CMK (cell line): ENCODE data around the gene ABCC10.
"Not testable (repeated sequence)": the region's sequence is repeated elsewhere in the genome, so short reads cannot be mapped to it uniquely, and the experiment has no call there.

Experiments
- DNase-seq: peaks from one replicate; pipeline ENCODE4 v3.0.0-alpha.2; 2010; ENCODE audit warnings: low read depth

ABCC10 gene

DNA sequence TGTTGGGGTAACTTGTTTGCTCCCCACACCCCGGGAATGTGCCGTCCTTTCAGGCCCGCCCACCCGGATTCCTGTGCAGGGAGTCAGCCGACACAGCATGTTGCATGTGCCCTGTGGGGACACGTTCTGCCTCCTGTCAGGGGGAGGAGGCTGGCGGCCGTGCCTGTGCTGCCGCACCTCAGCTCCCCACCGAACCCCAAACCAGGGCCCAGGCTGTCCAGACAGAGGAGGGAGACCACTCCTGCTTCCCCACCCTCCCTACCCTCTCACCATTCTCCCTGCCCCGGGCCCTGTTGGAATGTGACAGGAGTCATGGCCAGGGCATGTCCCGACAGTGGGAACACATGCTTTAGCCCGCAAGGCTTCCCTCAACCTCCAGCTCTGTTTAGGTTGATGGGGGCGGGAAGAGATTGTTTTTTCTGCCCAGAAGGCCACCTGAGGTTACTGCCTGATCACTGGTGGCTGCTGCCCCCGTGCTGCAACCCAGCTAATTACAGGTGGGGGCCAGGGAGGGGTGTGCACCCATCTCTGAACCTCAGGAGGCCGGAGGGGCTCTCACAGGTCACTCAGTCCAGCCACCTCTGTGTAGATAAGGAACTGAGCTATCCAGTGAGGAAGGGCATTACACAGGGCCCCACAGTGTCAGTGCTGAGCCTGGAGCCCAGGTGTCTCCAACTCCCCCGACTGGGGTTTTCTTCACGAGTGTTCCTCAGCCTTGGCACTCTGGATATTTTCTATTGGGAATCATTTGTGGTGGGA is 69.2 kb downstream of the ABCC10 start:
- no peak for DNase-seq

- no peak for DNase-seq
These were observed 69.7 kb downstream of the ABCC10 start for GRCh38 chr6:43497129-43497396.

DNA sequence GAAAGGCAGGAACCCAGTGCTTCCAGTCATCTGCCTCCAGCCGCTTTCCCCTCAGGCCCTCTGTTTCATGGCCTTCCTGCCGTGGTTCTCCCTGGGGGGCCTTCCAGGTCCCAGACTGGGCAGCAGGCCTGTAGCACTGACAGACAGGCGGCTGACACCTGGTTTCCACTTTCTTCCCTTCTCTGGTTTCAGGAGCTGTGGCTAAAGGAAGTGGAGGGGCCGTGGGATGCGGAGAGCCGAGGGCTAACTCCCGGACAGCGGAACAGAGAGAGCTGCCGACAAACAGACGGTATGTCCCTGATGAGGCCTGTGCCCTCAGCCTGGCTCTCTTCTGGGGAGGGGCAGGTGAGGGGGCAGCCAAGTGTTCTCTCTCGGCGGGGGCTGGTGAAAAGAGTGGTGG is 70.3 kb downstream of the ABCC10 start:
- no peak for DNase-seq

GRCh38 chr6:43498291-43498690 is 71.0 kb downstream of the ABCC10 start:
- not testable (repeated sequence) for DNase-seq

DNA sequence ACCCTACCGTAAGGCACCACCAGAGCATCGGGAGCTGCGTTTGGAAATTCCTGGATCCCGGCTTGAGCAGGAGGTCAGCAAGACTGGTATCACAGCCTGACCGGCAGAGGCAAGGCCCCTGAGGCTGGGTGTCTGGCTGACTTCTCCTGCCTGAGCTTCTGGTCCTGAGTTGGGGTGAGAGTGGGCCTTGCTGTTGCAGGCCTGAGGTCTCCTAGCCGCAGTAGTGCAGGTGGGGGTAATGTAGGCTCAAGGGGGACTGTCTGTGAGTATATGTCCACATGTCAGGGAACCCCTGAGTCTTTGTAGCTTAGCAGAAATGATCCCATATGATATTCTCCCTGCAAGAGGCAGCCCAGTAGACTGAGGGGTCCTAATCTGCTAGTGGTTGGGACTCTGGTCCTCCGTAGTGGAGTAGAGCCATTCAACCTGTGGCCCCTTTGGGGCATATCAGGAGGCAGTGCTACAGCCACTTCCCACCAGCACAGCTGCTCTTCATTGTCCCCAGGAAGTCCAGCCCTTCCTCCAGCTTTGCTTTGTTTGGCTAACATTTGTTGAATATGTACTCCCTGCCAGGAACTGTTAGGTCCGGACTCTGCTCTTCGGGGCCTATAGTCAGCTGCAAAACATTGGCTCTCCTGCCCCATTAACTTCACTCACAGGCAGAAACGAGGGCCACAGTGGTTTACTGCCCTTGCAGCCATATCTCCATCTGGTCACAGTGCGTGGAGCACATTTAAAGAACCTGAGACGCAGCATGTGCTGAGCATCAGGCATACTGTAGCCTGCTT is 71.9 kb downstream of the ABCC10 start:
- DNase-seq, result no peak
